SK-N-SH treated with all-trans-retinoic acid at 6 μM for 48 hours (cell line): ENCODE measurements around the gene LAD1.

Experiments used
- ATAC-seq: fragments of 200-7000 bp; cut with Tn5 transposase; 3 replicates; pipeline ENCODE4 v1.9.1; 2020; ENCODE audit warnings: mild to moderate bottlenecking, moderate library complexity
- ARNTL ChIP-seq: fragments of 450-650 bp; formaldehyde crosslinking; IDR thresholded peaks from 2 replicates; pipeline ENCODE4 v1.5.0; 2020; ENCODE audit warnings: low read depth, mild to moderate bottlenecking, moderate library complexity, borderline replicate concordance
- BACH2 ChIP-seq: fragments of 250-450 bp; sonication (Bioruptor Pico); IDR thresholded peaks from 2 replicates; pipeline ENCODE4 v1.9.0; 2021; ENCODE audit warnings: mild to moderate bottlenecking, borderline replicate concordance
- CSDC2 ChIP-seq: fragments of 250-450 bp; sonication (Bioruptor Pico); IDR thresholded peaks from 2 replicates; pipeline ENCODE4 v1.5.0; 2020; ENCODE audit warnings: mild to moderate bottlenecking, moderate library complexity
- CSRNP3 ChIP-seq: fragments of 250-450 bp; sonication (Bioruptor Pico); IDR thresholded peaks from 2 replicates; pipeline ENCODE4 v1.5.1; 2021; ENCODE audit warnings: mild to moderate bottlenecking, moderate library complexity
- ESRRG ChIP-seq: fragments of 250-450 bp; sonication (Bioruptor Pico); IDR thresholded peaks from 2 replicates; pipeline ENCODE4 v1.6.1; 2021; ENCODE audit warnings: mild to moderate bottlenecking
- GLIS3 ChIP-seq: fragments of 250-450 bp; sonication (Bioruptor Pico); IDR thresholded peaks from 2 replicates; pipeline ENCODE4 v1.5.0; 2020; ENCODE audit warnings: mild to moderate bottlenecking, moderate library complexity
- ISL1 ChIP-seq: fragments of 250-450 bp; sonication (Bioruptor Pico); IDR thresholded peaks from 2 replicates; pipeline ENCODE4 v2.1.2; 2022; ENCODE audit warnings: mild to moderate bottlenecking, moderate library complexity
- OSR1 ChIP-seq: fragments of 250-450 bp; sonication (Bioruptor Pico); IDR thresholded peaks from 2 replicates; pipeline ENCODE4 v1.8.0; 2022; ENCODE audit warnings: moderate library complexity, mild to moderate bottlenecking, inconsistent platforms
- PATZ1 ChIP-seq: fragments of 250-450 bp; sonication (Bioruptor Pico); IDR thresholded peaks from 2 replicates; pipeline ENCODE4 v1.8.0; 2020; ENCODE audit warnings: mild to moderate bottlenecking, moderate library complexity, borderline replicate concordance
- RARB ChIP-seq: fragments of 250-450 bp; sonication (Bioruptor Pico); IDR thresholded peaks from 2 replicates; pipeline ENCODE4 v1.8.0; 2021; ENCODE audit warnings: mild to moderate bottlenecking, moderate library complexity
- SNAI2 ChIP-seq: fragments of 250-450 bp; sonication (Bioruptor Pico); IDR thresholded peaks from 2 replicates; pipeline ENCODE4 v1.5.0; 2020; ENCODE audit warnings: mild to moderate bottlenecking, moderate library complexity
- TCF4 ChIP-seq: fragments of 250-450 bp; sonication (Bioruptor Pico); IDR thresholded peaks from 2 replicates; pipeline ENCODE4 v1.8.0; 2021; ENCODE audit warnings: mild to moderate bottlenecking, moderate library complexity, borderline replicate concordance
- TOX ChIP-seq: fragments of 250-450 bp; sonication (Bioruptor Pico); IDR thresholded peaks from 2 replicates; pipeline ENCODE4 v1.8.0; 2021; ENCODE audit warnings: mild to moderate bottlenecking, moderate library complexity, borderline replicate concordance
- ZC3H10 ChIP-seq: fragments of 250-450 bp; sonication (Bioruptor Pico); IDR thresholded peaks from 2 replicates; pipeline ENCODE4 v1.5.1; 2021; ENCODE audit warnings: mild to moderate bottlenecking, moderate library complexity
- ZFP3 ChIP-seq: fragments of 250-450 bp; sonication (Bioruptor Pico); IDR thresholded peaks from 2 replicates; pipeline ENCODE4 v1.5.0; 2020; ENCODE audit warnings: mild to moderate bottlenecking, moderate library complexity
- ZFP30 ChIP-seq: fragments of 450-650 bp; formaldehyde crosslinking; IDR thresholded peaks from 2 replicates; pipeline ENCODE4 v1.5.0; 2022; ENCODE audit warnings: mild to moderate bottlenecking, moderate library complexity
- ZNF565 ChIP-seq: fragments of 450-650 bp; formaldehyde crosslinking; conservative IDR thresholded peaks from 2 replicates; pipeline ENCODE4 v1.5.0; 2020; ENCODE audit warnings: low read depth, mild to moderate bottlenecking, moderate library complexity
- ZNF70 ChIP-seq: fragments of 450-650 bp; formaldehyde crosslinking; IDR thresholded peaks from 2 replicates; pipeline ENCODE4 v1.5.0; 2020; ENCODE audit warnings: mild to moderate bottlenecking, moderate library complexity
- ZNF8 ChIP-seq: fragments of 450-650 bp; formaldehyde crosslinking; IDR thresholded peaks from 2 replicates; pipeline ENCODE4 v1.5.0; 2020; ENCODE audit warnings: mild to moderate bottlenecking, moderate library complexity
- TF ChIP-seq, protein P1 (sequence below): fragments of 250-450 bp; sonication (Bioruptor Pico); IDR thresholded peaks from 2 replicates; pipeline ENCODE4 v1.8.0; 2021; ENCODE audit warnings: low read depth, mild to moderate bottlenecking, moderate library complexity, borderline replicate concordance
- TF ChIP-seq, protein P2 (sequence below): fragments of 250-450 bp; sonication (Bioruptor Pico); IDR thresholded peaks from 2 replicates; pipeline ENCODE4 v1.5.0; 2020; ENCODE audit warnings: mild to moderate bottlenecking, moderate library complexity
- TF ChIP-seq, protein P3 (sequence below): fragments of 250-450 bp; sonication (Bioruptor Pico); IDR thresholded peaks from 2 replicates; pipeline ENCODE4 v1.5.1; 2020; ENCODE audit warnings: low read depth, mild to moderate bottlenecking, moderate library complexity

Gene LAD1

DNA sequence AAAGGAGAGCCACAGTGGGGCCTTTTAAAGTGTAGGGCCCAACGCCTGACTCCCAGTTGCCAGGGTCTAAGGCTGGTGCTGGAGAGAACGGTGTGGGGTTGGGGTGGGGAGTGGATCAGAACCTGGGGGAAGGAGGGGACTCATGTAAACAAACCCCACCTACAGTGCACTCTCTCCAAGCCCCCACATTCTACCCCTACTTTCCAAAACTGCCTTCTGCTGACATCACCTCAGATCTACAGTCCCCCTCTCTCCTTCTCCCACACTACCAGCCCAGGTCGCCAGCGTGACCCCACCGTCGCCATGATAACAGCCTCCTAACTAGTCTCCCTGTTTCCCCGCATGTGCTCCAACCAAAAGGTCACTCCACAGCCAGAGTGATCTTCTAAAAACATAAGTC lies 48.2 kb downstream of the LAD1 start:
- no peak for ATAC-seq
- no peak for TF ChIP-seq GLIS3 (CRISPR knock-in tag)
- TF ChIP-seq ZNF70 (CRISPR knock-in tag), result no peak
- TF ChIP-seq BACH2, result no peak
- TF ChIP-seq SNAI2 (CRISPR knock-in tag), result no peak
- no peak for TF ChIP-seq CSDC2 (CRISPR knock-in tag)
- TF ChIP-seq ZFP30 (CRISPR knock-in tag), result no peak
- no peak for TF ChIP-seq ISL1 (CRISPR knock-in tag)
- no peak for TF ChIP-seq CSRNP3 (CRISPR knock-in tag)
- no peak for TF ChIP-seq RARB
- no peak for TF ChIP-seq ZFP3
- TF ChIP-seq ZNF8 (CRISPR knock-in tag), result no peak
- TF ChIP-seq, protein P1, sequence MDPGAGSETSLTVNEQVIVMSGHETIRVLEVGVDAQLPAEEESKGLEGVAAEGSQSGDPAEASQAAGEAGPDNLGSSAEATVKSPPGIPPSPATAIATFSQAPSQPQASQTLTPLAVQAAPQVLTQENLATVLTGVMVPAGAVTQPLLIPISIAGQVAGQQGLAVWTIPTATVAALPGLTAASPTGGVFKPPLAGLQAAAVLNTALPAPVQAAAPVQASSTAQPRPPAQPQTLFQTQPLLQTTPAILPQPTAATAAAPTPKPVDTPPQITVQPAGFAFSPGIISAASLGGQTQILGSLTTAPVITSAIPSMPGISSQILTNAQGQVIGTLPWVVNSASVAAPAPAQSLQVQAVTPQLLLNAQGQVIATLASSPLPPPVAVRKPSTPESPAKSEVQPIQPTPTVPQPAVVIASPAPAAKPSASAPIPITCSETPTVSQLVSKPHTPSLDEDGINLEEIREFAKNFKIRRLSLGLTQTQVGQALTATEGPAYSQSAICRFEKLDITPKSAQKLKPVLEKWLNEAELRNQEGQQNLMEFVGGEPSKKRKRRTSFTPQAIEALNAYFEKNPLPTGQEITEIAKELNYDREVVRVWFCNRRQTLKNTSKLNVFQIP (CRISPR knock-in tag), result no peak
- TF ChIP-seq TCF4, result no peak
- TF ChIP-seq OSR1 (CRISPR knock-in tag), result no peak
- no peak for TF ChIP-seq ZC3H10 (CRISPR knock-in tag)
- TF ChIP-seq TOX (CRISPR knock-in tag), result no peak
- no peak for TF ChIP-seq ZNF565 (CRISPR knock-in tag)
- TF ChIP-seq, protein P2, sequence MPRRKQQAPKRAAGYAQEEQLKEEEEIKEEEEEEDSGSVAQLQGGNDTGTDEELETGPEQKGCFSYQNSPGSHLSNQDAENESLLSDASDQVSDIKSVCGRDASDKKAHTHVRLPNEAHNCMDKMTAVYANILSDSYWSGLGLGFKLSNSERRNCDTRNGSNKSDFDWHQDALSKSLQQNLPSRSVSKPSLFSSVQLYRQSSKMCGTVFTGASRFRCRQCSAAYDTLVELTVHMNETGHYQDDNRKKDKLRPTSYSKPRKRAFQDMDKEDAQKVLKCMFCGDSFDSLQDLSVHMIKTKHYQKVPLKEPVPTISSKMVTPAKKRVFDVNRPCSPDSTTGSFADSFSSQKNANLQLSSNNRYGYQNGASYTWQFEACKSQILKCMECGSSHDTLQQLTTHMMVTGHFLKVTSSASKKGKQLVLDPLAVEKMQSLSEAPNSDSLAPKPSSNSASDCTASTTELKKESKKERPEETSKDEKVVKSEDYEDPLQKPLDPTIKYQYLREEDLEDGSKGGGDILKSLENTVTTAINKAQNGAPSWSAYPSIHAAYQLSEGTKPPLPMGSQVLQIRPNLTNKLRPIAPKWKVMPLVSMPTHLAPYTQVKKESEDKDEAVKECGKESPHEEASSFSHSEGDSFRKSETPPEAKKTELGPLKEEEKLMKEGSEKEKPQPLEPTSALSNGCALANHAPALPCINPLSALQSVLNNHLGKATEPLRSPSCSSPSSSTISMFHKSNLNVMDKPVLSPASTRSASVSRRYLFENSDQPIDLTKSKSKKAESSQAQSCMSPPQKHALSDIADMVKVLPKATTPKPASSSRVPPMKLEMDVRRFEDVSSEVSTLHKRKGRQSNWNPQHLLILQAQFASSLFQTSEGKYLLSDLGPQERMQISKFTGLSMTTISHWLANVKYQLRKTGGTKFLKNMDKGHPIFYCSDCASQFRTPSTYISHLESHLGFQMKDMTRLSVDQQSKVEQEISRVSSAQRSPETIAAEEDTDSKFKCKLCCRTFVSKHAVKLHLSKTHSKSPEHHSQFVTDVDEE (CRISPR knock-in tag), result no peak
- TF ChIP-seq PATZ1 (CRISPR knock-in tag), result no peak
- TF ChIP-seq, protein P3, sequence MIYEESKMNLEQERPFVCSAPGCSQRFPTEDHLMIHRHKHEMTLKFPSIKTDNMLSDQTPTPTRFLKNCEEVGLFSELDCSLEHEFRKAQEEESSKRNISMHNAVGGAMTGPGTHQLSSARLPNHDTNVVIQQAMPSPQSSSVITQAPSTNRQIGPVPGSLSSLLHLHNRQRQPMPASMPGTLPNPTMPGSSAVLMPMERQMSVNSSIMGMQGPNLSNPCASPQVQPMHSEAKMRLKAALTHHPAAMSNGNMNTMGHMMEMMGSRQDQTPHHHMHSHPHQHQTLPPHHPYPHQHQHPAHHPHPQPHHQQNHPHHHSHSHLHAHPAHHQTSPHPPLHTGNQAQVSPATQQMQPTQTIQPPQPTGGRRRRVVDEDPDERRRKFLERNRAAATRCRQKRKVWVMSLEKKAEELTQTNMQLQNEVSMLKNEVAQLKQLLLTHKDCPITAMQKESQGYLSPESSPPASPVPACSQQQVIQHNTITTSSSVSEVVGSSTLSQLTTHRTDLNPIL (CRISPR knock-in tag), result no peak

DNA sequence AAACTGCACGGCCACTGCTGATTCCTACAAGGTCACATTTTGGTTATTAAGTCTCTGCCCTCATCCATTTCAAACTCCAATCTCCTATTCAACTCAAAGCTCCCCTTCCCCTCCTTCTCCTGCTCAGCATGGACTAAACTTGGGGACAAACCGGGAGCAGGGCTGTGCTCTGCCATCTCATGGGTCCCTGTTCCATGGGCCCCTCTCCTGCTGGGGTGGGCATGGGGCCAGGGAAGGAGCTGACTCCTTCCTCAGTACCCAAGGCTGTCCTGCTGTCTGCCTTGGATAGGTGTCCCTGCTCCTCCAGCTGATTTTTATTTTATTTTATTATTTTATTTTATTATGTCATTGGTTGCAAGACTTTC lies 48.8 kb downstream of the LAD1 start:
- TF ChIP-seq ZNF565 (CRISPR knock-in tag) (no peak), RARB (no peak), ZFP3 (no peak), GLIS3 (CRISPR knock-in tag) (no peak), ZNF70 (CRISPR knock-in tag) (no peak), ISL1 (CRISPR knock-in tag) (no peak), ARNTL (CRISPR knock-in tag) (no peak)
- TF ChIP-seq, protein P3 (CRISPR knock-in tag), result no peak
- TF ChIP-seq, all 23 proteins: peak for 0
- no peak for ATAC-seq

GRCh38 chr1:201349092-201349491 lies 50.0 kb downstream of the LAD1 start:
- no peak for ATAC-seq
- TF ChIP-seq ESRRG (CRISPR knock-in tag), result no peak
- TF ChIP-seq, protein P1 (CRISPR knock-in tag), result no peak
- TF ChIP-seq ARNTL (CRISPR knock-in tag), result no peak
- TF ChIP-seq ZNF8 (CRISPR knock-in tag), result no peak
- no peak for TF ChIP-seq ISL1 (CRISPR knock-in tag)
- TF ChIP-seq TOX (CRISPR knock-in tag), result no peak
- no peak for TF ChIP-seq GLIS3 (CRISPR knock-in tag)
- no peak for TF ChIP-seq ZNF565 (CRISPR knock-in tag)
- no peak for TF ChIP-seq ZFP3
- no peak for TF ChIP-seq ZC3H10 (CRISPR knock-in tag)
- no peak for TF ChIP-seq OSR1 (CRISPR knock-in tag)
